MCF 10A (cell line): ENCODE data around the gene GPS1. TPM values are rescaled to one million over a fixed set of nuclear protein-coding genes. Genes with fewer than 3 reads are reported as not detected.

Experiments
- BruUV-seq: library from RNA; stranded (reverse); fragments of 400-500 nt; replicated peaks from 2 replicates; lab custom pipeline; 2021; lab: Mats Ljungman, UMichigan
- CTCF ChIA-PET: fragments of 300-600 bp; sonication (Branson Sonifier 250); formaldehyde crosslinking; extraction: SDS; loops from one replicate; lab custom pipeline; 2021; ENCODE audit warnings: antibody characterized with exemption, inconsistent platforms; lab: Yijun Ruan, JAX
- POLR2A ChIA-PET: fragments of 300-600, 350-650 bp; sonication (Branson Sonifier 250); formaldehyde crosslinking; extraction: SDS; loops from one replicate; lab custom pipeline; 2020; ENCODE audit warnings: antibody characterized with exemption, inconsistent platforms; lab: Yijun Ruan, JAX
- DNase-seq: peaks from one replicate; pipeline ENCODE4 v3.0.0-alpha.2; 2018; ENCODE audit not compliant: unreplicated experiment
- H3K27ac Mint-ChIP-seq: one replicate; pipeline ENCODE4 v1.8.0; 2022; ENCODE audit warnings: mild to moderate bottlenecking, low read depth, mixed read lengths; ENCODE audit not compliant: unreplicated experiment
- H3K27me3 Mint-ChIP-seq: one replicate; pipeline ENCODE4 v1.8.0; 2022; ENCODE audit warnings: mixed read lengths; ENCODE audit not compliant: insufficient read depth, unreplicated experiment
- H3K36me3 Mint-ChIP-seq: one replicate; pipeline ENCODE4 v1.8.0; 2022; ENCODE audit warnings: mild to moderate bottlenecking, moderate library complexity, mixed read lengths; ENCODE audit not compliant: insufficient read depth, unreplicated experiment
- H3K4me1 Mint-ChIP-seq: one replicate; pipeline ENCODE4 v1.8.0; 2022; ENCODE audit warnings: mixed read lengths; ENCODE audit not compliant: insufficient read depth, unreplicated experiment
- H3K4me3 Mint-ChIP-seq: one replicate; pipeline ENCODE4 v1.8.0; 2022; ENCODE audit warnings: mild to moderate bottlenecking, moderate library complexity, mixed read lengths; ENCODE audit not compliant: unreplicated experiment
- H3K9me3 Mint-ChIP-seq: one replicate; pipeline ENCODE4 v1.8.0; 2022; ENCODE audit warnings: mixed read lengths; ENCODE audit not compliant: unreplicated experiment
- CTCF ChIP-seq: fragments of 200-600 bp; IDR thresholded peaks from one replicate; pipeline ENCODE4 v1.8.0; 2022; ENCODE audit warnings: antibody characterized with exemption, mild to moderate bottlenecking; ENCODE audit not compliant: unreplicated experiment
- intact Hi-C: fragments of 100-400 bp; cut with micrococcal nuclease; formaldehyde crosslinking; loops from 2 replicates; pipeline ENCODE4 v1.14.1; 2022
- total RNA-seq: library from RNA; stranded (reverse); gene quantifications from 2 replicates; pipeline ENCODE4 v1.2.3, GENCODE V29; 2022

GPS1 gene
- total RNA-seq, 1 experiment from 2014 or later: 100 TPM

- no peaks in the 10 kb centered on the region for H3K9me3 Mint-ChIP-seq
These were observed 10.4 kb upstream of the GPS1 start for GRCh38 chr17:82041144-82041814.

DNA sequence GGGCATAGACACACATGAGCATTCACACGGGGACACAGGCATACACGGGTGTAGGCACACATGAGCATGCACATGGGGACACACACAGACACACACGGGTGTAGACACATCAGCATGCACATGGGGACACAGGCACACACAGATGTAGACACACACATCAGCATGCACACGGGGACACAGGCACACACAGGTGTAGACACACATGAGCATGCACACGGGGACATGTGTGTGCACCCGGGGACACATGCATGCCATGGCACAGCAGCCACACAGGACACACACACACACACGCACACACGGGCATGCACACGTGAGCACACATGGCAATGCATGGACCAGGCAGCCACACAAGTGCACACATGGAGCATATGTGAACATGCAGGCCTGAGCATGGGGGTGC is 9.0 kb upstream of the GPS1 start:
- BruUV-seq: no TSS peak
- no peaks in the 10 kb centered on the region for H3K9me3 Mint-ChIP-seq
- peaks cover 8% of the 10 kb centered on the region for H3K4me1 Mint-ChIP-seq
- peaks cover 16% of the 10 kb centered on the region for H3K36me3 Mint-ChIP-seq
- no peak overlapping the region for H3K4me3 Mint-ChIP-seq
- no peak for DNase-seq
- POLR2A ChIA-PET: no interaction called here
- H3K27me3 Mint-ChIP-seq: no peaks in the 10 kb centered on the region
- intact Hi-C loops: no loop called here
- CTCF ChIA-PET: interaction anchor here (0.5 kb wide), 1 partner anchor 112 kb away, joined by 4 read pairs; no protein-coding TSS in a partner anchor
- TF ChIP-seq CTCF: no peak
- no peak overlapping the region for H3K27ac Mint-ChIP-seq

More at GRCh38 chr17:82041144-82041814, 10.4 kb upstream of the GPS1 start:
- peaks cover 8% of the 10 kb centered on the region for H3K4me1 Mint-ChIP-seq
- ChIA-PET CTCF (interaction anchor here (0.6 to 0.7 kb wide), 3 partner anchors 69 to 272 kb away, joined by 3 to 5 read pairs (median 3); no protein-coding TSS in a partner anchor), POLR2A (interaction anchor here (0.7 to 1.2 kb wide), 4 partner anchors 9 to 24 kb away, joined by 3 to 8 read pairs (median 3); partner anchors contain the start of gene DUS1L)
- DNase-seq: no peak
- TF ChIP-seq CTCF: no peak
- H3K27me3 Mint-ChIP-seq: no peaks in the 10 kb centered on the region
- BruUV-seq: no TSS peak
- intact Hi-C loops: no loop called here
- no peak overlapping the region for H3K27ac Mint-ChIP-seq
- peaks cover 8% of the 10 kb centered on the region for H3K36me3 Mint-ChIP-seq
- no peak overlapping the region for H3K4me3 Mint-ChIP-seq

GRCh38 chr17:82043507-82043906 is 8.2 kb upstream of the GPS1 start:
- ChIA-PET CTCF (no interaction called here), POLR2A (no interaction called here)
- no peak for TF ChIP-seq CTCF
- no peak overlapping the region for H3K4me3 Mint-ChIP-seq
- H3K27me3 Mint-ChIP-seq: no peaks in the 10 kb centered on the region
- intact Hi-C loops: no loop called here
- no peaks in the 10 kb centered on the region for H3K9me3 Mint-ChIP-seq
- peaks cover 8% of the 10 kb centered on the region for H3K4me1 Mint-ChIP-seq
- BruUV-seq: no TSS peak
- H3K27ac Mint-ChIP-seq: no peak overlapping the region
- no peak for DNase-seq
- peaks cover 19% of the 10 kb centered on the region for H3K36me3 Mint-ChIP-seq

- DNase-seq: no peak
- Mint-ChIP-seq H3K4me1 (peaks cover 6% of the 10 kb centered on the region), H3K27me3 (no peaks in the 10 kb centered on the region), H3K36me3 (peaks cover 19% of the 10 kb centered on the region), H3K9me3 (no peaks in the 10 kb centered on the region), H3K27ac (no peak overlapping the region), H3K4me3 (no peak overlapping the region)
- ChIA-PET CTCF (no interaction called here), POLR2A (no interaction called here)
- intact Hi-C loops: no loop called here
- BruUV-seq: no TSS peak
- no peak for TF ChIP-seq CTCF
These were observed 5.7 kb upstream of the GPS1 start for GRCh38 chr17:82045936-82046484.
